EL (cell line): ENCODE data around the gene PNPLA2.

Experiments
- DNase-seq: peaks from one replicate; pipeline ENCODE4 v3.0.0-alpha.2; 2016

The PNPLA2 gene

DNA sequence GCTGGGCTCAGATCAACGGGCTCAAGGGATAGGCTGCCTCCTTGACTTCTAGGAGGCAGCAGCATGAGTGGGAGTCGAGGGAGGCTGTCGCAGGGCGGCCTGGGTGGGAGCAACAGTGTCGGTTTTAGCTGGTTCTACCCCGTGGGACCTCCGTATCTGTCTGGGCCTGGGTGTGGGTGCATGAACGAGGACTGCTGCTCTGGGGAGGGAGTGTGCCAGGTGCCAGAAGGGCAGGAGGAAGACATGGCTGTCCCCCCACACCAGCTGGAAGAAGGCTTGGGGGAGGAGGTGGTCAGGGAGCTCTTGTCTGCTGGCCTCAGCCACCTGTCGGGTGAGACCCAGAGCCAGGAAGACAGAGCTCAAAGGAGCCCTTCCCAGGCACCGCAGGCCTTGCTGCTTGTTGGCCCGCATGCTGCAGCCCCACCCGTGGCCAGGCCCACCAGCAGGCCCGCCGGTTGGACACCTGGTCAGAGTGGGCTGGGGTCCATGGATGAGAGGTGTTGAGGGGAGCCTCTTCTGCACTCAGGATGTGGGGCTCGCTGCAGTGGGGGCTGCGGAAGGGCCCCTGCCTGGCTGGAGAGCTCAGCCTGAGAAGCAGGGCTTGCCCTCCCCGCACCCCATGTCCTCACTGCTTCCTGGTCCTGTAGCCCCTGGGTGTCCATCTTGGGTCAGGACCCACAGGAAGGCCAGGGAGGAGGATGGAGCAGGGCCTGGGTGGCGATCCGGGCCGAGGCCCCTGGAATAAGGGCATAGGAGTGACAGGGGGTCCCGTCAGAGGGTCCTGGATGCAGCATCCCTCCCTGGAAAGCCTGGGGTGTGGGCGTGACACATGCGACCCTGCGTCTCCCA lies 32.3 kb upstream of the PNPLA2 start:
- DNase-seq, result no peak

DNA sequence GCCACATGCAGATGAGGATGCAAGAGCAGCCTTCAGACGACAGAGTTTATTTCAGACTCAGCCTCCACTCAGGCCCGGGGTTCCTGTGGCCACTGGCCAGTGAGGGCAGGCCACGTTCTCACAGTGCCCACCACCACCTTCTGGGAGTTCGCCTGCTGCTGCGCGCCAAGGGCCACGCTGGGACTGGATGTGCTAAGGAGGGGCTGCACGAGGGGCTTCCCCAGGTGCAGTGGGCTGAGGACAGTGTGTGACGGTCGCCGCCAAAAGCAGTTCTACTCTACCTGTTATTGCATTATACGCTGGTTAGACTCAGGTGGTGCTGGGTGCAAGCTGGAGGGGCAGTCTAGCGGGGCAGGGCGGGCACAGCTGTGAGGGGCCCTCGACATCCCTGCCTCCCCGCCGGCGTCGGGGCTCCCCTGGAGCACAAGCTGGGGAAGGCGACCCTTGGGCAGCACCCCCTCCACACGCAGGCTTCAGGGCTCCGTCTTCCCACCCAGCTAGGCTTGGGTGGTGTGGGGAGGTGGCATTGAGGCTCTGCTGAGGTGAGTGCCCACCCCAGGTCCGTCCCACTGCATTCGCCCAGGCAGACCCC lies 31.5 kb upstream of the PNPLA2 start:
- DNase-seq, result no peak

DNA sequence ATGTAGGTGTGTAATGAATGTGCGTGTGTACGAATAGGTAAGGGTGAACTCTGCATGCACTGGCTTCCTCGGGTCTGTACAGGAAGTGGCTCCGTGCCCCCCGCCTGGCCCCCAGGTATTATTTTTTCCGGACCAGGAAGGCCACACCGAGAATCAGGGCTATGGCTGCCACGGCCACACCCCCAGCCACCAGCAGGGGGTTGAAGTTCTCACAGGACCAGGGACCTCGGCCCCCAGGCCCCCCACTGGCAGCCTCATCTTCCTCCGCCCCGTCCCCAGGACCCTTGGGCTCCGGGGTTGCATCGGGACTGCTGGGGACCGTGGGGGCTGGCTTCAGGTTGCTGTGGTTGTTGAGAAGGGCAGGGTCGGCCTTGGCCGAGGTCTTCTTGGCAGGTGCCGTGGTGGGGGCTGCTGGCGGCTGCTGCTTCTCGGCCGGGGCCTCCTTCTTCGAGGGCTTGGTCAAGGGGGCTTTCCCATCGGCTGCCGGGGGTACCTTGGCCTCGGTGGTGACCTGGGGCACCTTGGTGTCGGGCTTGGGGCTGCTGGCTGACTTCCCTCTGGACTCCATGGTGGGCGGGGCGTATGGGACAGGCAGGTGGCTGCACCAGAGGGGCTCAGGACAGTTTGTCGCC lies 30.6 kb upstream of the PNPLA2 start:
- no peak for DNase-seq

DNA sequence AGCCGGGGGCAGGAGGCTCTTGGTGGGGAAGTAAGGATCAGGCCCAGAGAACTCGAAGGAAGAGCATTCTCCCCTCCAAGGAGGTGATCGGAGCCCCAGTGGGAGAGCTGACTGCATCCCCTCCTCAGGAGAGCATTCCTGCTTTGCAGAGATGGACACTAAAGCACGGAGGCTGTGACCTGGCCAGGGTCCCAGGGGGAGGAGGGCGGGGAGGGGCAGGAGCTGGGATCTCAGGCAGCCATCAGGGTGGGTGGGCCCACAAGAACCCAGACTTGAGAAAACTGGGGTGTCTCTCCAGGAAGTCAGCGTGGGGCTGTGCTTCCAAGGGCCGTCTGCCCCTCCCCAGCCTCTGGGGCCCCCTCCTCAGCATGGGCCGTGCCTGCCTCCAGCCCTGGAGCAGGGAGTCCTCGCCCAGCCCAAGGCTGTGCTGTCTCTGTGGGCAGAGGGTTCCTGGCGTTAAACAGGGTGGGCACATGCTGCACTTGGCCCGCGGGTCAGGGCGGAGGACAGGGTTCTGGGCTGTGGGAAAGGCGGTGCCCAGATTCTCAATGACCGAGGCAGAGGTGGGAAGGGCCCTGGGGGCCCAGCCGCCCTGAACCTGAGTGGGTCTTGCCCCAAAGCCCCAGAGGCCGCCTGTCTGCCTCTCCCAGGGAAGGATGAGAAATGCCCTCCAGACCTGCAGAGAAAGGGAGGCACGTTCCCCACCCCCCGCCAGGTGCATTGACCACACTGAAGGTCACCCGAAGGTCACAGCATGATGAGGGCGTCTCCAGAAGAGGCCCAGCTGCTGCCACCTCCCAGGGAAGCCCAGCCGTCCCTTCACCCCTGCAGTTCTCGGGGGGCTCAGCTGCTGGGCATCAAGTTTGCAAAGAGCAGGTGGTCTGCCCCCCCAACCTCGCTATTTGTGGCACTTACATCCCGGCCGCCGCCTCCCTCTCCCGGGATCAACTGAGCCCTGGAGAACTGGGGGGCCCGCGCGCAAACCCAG lies 29.5 kb upstream of the PNPLA2 start:
- no peak for DNase-seq

DNA sequence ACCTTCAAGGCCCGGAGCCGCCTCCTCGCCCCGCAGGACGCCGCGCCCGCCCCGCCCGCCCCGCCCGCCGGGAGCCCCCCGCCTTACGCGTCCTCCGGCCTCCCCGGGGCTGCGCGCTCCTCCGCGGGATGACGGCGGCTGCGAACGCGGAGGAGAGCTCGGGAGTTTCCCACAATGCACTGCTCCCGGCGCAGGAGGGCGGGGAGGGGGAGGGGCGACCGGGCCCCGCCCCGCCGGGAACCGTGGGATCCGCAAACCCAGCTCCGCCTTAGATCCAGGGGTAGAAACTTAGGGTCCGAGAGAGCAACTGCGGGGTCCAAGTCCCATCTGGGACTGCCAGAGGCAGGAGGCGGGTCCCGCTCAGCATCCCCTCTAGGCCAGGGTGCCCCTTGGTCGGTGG lies 28.8 kb upstream of the PNPLA2 start, which contains the start of gene CEND1:
Gene CEND1, minus strand, starts transcription at position 148 of the 400 bp plus-strand sequence. CDS start 1,514 bp downstream, outside the sequence.
- DNase-seq, result peak; percentile 53

DNA sequence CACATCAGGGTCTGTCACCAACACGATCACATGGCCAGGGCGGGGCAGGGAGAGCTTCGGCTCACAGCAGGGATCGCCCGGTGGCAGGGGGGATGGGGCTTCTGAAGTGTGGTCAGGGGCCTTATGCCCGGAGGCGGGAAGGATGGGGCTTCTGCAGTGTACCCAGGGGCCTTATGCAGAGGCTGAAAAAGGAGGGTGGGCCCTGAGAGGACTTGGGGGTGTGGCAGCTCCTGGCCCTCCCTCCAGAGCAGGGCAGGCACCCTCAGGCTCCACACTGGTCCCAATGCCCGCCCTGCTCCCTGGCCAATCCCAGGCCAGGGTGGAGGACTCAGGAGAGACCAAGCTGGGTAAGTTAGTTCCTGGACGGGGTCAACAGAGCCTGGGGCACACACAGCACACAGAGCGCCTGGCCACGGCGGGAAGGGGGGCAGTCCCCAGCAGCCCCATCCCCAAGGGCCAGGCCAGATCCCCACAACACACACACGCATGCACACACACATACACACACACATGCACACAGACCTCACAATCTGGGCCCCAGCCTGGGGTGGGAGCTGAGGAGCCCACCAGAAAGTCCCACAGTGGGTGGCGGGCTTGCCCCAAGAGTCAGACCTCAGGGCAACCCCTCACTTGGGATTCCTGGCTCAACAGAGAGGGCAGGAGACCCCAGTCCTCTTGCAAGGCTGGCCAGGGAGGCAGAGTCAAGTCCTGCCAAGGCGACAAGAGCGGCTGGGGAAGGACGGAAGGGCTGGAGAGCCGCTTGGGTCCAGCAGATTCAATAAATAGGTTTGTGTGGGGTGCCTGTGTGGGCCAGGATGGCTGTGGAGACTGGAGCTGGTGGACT lies 27.8 kb upstream of the PNPLA2 start:
- peak; percentile 43 for DNase-seq

DNA sequence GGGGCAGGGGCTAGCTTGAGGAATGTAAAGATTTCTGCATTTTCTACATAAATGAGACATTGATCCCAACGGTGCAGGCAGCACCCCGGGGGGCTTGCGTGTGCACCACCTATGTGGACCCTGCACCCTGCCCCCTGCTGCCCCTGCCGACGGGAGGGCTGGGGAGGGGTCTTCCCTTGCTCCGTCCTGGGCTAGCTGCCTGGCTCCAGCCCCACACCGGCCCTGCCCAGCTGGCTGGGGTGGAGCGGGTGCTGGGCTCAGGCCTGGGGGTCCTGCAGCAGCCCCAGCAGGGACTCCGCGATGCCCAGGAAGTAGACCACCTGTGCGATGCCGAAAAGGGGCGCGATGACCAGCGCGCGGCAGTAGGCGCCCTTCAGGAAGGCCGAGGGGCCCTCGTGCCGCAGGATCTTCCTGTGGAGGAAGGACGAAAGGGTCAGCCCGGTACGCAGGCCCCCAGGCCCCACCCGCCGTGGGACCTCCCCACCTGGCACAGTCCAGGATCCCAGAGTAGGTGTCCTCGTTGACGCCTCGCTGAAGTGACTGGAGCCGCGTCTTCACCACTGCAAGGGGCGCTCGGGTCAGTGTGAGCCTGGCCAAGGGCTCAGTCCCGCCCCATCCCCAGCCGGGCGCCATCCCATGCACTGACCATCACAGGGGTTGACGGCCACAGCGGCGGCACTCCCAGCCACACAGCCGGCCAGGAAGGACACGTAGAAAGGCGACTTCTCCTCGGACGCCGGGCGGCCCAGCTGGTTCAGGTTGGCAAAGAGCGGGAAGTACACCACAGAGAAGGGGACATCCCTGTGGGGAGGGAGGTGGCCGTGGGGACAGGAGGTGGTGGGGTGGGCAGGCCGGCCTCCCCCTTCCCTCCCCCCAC lies 26.8 kb upstream of the PNPLA2 start:
- no peak for DNase-seq

DNA sequence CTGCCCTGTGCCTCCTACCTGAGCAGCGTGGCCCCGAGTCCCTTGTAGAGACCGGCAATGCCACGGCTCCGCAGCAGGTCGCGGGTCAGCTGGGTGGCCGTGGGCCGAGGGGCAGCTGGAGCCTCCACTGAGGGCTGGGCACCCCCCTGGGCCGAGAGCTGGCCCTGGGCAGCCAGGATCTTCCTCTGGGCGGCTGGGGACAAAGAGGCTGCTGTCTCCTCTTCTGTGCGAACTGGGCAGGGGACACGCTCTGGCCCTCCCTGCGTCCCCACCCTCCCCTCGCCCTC lies 26.2 kb upstream of the PNPLA2 start:
- DNase-seq, result no peak

DNA sequence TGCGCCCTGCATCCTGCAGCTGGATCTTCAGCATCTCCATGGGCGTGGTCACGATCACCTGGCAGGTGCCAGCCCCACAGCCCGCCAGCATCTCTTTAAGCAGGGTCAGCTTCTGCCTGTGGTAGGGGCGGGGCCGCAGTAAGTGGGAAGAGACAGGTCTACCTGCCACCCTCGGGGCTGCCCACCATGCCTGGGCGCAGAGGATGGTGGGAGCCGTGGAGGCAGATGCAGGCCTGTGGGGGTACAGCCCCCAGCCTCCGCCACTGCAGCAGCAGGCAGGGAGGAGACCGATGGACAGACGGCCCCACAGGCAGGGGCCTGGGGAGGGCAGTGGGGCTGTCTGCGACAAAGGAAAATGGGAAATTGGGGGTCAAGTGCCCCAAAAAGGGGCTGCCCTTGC lies 25.8 kb upstream of the PNPLA2 start:
- DNase-seq, result no peak

DNA sequence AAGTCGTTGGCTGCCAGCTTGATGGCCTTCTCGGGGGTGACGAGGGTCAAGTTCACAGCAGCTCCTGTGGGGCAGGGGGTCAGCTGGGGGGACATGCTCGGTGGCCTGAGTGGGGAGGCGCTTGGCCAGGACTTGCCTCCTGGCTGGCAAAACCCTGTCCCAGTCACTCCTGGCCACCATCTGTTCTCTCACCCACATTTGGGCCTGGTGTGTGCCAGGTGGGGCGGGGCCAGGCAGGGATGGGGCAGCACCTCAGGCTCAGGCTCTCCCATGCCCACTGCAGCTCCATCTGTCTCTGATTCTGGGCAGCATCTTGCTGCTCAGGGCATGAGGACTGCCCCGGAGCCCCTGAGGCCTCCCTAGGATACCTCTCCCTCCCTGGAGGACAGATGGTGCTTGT lies 25.2 kb upstream of the PNPLA2 start:
- no peak for DNase-seq

DNA sequence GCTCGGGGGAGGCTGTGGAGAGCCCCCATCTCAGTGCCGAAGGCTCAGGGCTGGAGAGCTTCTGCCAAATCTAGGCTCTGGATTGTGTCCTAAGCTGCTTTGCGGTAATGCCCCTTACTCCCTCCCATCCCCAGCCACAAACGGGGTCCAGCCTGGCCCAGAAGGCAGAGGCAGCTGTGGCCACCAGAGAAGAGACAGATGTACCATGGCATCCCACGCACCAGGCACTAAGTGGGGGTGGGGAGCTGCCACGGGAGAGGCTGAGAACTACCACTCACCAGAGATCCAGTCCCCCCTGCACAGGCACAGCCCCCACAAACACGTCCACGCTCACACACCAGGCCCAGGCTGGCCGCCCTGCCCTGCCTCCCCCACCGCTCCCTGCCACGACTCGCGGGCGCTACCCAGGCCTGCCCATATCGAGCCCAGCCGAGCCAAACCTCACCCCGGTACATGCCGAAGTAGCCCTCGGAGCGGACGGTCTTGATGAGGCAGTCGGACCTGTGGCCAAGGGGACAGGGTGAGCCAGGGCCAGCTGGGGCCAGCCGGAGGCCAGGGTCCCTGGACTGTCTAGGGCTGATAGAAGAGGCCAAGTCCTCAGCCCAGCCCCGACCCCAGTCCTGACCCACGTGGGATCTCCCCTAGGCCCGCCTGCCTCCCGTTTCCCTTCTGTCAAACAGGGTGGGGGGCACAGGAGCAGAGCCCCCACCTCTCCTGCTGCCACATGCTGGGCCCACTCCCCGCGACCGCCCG lies 24.5 kb upstream of the PNPLA2 start:
- no peak for DNase-seq

DNA sequence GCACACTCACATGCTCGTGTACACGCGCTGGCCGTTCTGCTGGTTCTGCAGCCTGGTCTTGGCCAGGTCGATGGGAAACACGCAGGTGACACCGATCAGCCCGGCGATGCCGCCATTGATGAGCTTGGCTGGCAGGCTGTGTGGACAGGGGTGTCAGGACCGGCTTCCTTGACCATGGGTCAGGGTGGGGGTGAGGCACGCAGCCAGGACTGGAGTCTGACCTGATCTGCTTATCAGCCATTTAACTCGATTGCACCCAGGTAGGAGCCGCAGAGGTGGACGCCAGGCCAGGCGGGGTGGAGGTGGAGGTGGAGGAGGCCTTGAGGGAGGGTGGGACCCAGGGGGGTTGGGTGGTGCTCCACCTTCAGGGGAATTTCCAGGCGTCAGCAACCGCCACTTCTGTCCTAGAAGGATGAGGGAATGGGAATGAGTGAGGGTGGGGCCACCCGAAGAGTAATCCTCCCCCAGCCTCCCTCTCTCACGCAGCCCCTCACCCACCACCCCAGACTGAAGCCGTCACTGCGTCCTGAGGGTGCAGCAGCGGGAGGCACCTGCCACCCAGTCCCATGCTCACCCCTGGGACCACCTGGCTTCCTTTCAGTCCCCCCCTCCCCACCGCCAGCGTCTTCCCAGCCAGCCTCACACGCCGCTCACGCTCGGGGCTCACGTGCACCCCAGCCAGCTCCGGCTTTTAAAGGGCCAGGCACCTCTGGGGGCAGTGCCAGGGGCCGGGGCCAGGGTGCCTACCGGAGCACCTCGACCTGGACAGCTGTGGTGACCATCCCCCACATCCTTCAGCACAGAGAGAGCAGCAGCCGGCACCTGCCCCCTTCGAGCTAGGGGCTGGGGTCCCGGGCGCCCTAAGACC lies 23.7 kb upstream of the PNPLA2 start:
- DNase-seq, result peak; percentile 45

DNA sequence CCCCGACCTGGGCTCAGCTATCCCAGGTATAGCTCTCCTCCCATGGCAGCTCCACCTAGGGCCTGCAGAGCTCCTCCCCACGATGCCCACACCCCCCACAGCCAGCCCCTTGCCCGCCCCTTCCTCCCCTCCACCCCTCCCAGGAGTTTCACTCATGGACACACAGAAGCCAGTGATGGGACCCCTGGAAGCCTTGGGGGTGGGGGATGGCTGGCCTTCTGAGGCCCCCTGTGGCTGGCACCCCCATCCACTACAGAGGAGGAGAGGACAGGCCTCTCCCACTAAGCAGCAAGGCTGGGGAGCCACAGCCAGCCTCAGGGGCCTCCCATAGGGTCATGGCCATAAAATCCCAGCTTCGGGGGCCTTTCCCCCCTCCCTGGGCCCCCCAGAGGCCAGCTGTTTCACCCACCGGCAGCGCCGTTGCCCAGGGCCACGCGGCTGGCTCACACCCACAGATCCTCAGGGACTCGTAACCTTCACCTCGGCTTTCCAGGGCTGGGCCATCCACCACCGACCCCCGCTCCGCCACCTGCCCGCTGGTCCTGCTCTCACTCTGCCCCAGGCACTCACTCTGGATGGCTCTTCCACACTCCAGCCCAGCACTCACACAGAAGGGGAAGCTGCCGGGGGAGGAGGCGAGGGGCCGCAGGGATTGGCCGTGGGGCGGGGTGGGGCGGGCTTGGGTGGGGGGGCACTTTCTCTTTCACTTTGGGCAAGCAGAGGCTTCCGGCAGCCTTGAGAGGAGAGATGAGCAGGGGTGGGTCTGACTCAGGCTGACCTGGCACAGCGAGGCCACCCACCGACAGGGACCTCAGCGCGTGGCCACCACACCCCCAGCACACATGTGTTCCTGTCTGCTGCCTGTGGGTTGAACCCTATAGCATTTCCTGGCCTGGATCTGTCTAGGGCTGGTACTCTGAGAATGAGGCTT lies 22.8 kb upstream of the PNPLA2 start:
- DNase-seq, result peak; percentile 95

DNA sequence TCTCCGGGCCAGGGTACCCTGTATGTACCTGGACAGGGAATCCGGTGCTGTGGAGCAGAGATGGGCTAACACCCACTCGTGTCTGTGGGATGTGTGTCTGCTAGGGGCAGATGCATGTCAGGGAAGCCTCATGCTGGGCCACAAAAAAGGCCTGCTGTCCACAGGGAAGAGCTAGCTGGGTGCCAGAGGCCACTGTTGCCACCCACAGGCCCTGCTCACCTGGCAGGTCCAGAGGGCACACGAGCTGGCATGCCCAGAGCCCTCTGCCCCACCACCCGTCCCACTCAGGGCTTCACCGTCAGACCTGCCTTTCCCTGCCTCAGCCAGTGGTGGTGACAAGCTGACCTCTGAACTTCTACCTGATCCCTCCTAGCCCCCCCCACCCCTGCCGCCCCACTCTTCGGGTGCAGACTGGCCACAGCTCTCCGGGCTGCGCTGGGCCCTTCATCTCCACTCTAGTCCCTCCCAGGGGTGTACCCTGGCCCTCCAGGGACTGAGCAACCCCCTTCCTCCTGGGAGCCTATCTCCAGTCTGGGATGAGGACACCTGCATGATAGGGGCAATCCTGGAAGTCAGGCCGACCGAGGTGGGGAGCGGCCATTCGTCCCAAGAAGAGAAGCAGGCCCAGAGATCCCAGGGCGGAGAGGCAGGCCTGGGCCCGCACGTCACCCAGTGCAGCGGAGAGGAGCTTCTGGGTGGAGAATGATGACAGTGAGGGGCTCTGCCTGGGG lies 22.0 kb upstream of the PNPLA2 start:
- DNase-seq, result no peak

DNA sequence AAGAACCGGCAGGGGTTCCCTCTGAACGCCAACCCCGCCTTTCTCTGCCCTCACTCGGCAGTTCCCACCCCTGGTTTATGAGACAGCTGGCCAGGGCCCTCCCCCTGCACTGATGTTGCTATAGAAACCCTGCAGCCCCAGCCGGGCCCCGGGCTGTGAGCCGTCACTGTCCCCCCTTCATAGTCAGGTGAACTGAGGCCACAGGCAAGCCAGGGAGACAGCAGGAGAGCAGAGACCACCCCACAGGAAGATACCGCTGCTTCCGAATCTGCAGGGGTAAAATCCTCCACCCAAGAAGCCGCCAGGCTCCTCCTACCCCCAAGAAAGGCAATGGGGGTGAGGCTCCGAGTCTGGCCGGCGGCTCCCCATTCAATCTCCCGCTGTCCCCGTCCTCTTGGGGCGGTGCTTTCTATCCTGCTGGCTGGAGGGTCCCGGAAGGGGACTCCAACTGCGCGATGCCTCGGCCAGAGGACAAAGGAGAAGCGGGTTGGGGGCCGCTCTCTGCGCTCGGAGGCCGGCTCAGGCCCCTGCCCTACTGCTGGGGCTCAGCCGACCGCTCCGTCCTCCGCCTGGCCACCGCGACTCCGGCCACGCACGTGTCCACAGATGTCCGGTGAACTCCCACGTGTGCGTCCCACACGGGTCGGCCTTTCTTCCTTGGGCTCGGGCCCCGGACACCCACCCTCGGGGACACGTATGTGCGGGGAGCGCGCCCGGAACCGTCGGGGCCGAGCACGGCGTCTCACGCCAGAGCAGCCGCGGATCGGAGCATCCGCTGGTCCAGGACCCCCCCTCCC lies 21.2 kb upstream of the PNPLA2 start:
- DNase-seq, result peak; percentile 84

DNA sequence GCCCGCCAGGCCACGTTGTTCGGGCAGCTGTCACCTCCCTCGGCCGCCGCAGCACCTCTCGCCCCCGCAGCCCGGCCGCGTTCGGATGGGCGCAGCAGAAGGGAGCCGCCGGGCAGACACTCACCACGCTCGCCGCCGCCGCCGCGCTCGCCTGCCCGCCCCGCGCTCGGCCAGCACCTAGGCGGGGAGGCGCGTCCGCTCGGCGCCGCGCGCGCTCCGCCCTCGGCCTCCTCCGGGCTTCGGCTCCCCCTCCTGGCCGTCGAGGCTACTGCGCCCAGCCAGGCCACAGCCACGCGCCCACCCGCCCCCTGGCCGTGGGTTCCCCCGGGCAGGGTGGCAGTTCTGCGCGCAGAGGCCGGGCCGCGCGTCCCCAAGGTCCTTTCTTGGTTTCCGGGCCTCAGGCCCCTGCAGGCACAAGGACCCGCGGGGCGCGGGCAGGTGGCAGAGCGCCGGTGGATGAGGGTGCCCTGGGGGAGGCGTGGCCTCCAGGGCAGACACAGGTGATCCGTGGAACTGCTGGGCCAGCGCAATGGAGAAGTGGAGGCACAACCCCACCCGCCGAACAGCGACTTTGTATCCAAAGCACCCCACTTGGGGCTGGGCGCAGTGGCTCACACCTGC lies 20.5 kb upstream of the PNPLA2 start, which contains the start of gene SLC25A22:
Gene SLC25A22, minus strand, starts transcription at position 189 of the 621 bp plus-strand sequence. CDS start 3,275 bp downstream, outside the sequence.
- peak; percentile 80 for DNase-seq
